Stimulated activated CD8-positive, alpha-beta memory T cell treated with anti-CD3 and anti-CD28 coated beads, Interleukin-15, amount 100 ng/mL, for 1 hour (primary cell): ENCODE results near the gene LAIR2.

Experiments used
- DNase-seq: peaks from one replicate; pipeline ENCODE4 v3.0.0-alpha.2; 2020; ENCODE audit warnings: low read depth

Gene LAIR2

GRCh38 chr19:54502518-54503048, at the start of gene LAIR2:
Gene LAIR2, plus strand, starts transcription at chr19:54502831. Its CDS starts 88 bp downstream, at chr19:54502919.
- DNase-seq, result no peak

- no peak for DNase-seq
Observed at GRCh38 chr19:54453921-54454780, 48.5 kb upstream of the LAIR2 start.

GRCh38 chr19:54454781-54455675, 47.6 kb upstream of the LAIR2 start:
- DNase-seq, result no peak

GRCh38 chr19:54455786-54456422, 46.7 kb upstream of the LAIR2 start:
- no peak for DNase-seq

- no peak for DNase-seq
Observed at GRCh38 chr19:54456423-54457373, 45.9 kb upstream of the LAIR2 start.

GRCh38 chr19:54457773-54458647, 44.6 kb upstream of the LAIR2 start:
- DNase-seq, result no peak

- DNase-seq, result no peak
Observed at GRCh38 chr19:54458648-54459281, 43.9 kb upstream of the LAIR2 start.

- no peak for DNase-seq
Observed at GRCh38 chr19:54459282-54460229, 43.1 kb upstream of the LAIR2 start.

- DNase-seq, result no peak
Observed at GRCh38 chr19:54460230-54461005, 42.2 kb upstream of the LAIR2 start.

- DNase-seq, result no peak
Observed at GRCh38 chr19:54461210-54461609, 41.4 kb upstream of the LAIR2 start.

- no peak for DNase-seq
Observed at GRCh38 chr19:54461613-54462012, 41.0 kb upstream of the LAIR2 start.

GRCh38 chr19:54462047-54462654, 40.5 kb upstream of the LAIR2 start:
- DNase-seq, result no peak

- DNase-seq, result no peak
Observed at GRCh38 chr19:54462655-54463530, 39.7 kb upstream of the LAIR2 start.

- DNase-seq, result peak; percentile 86
Observed at GRCh38 chr19:54463531-54464043, 39.0 kb upstream of the LAIR2 start, which contains the start of gene LENG9. Gene LENG9, minus strand, starts transcription at chr19:54463778. Its CDS starts 252 bp downstream, at chr19:54463526.

GRCh38 chr19:54464044-54464629, 38.5 kb upstream of the LAIR2 start:
- DNase-seq, result peak; percentile 62
